ENCODE data around the gene ZFHX2.

ZFHX2 gene

DNA sequence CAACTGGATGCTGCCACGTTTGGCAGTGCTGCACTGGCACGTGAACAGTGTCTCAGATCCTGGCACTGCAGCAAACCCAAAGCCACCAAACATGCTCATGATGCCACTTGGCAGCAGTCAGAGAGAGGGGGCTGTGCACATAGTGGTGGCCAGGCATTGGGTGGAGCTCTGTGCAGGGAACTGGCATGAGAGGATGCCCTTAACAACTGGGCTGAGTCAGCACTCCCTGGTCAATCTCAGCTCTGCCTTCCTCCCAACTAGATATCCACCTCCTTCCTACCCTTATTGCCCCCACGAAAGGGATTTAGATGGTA, 37.0 kb downstream of the ZFHX2 start:
- no peak for DNase-seq

DNA sequence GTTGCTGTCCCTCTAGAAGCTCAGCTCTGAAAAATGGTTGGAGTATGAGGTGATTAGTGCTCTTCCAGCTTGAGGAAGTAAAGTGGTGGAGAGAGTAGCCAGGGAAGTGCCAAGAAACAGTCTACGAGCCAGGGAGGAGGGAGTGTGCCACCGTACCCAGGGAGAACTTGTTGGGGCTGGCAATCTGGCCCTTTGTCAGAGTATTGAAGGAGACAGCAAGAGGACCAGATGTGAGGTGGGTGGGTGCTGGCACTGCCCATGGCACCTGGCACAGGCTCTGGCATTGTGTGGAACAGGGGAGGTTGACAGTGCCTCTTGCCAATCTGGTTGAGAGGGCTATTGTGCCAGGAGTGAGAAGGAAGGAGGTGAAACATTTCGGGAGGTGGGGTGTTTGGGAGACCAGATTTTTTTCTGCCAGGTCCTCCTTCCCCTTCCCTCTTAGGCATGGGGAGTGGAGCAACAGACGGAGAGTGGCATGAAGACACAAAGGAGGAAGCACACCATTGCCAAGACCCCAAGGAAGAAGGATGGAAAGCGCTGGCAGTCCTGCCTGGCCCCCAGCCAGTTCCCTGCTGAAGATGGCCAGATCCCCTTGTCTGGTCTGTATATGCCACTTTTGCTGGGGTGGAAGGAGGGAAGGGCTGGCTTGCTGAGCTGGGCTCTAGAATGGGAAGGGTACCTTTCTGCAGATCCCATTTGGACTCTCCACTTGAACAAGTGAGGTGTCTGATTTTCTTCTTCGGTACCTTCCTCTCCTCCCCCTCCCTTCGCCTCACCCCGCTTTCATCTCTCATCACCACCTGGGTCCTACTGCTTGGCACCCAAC, 37.5 kb downstream of the ZFHX2 start:
- DNase-seq: no peak

DNA sequence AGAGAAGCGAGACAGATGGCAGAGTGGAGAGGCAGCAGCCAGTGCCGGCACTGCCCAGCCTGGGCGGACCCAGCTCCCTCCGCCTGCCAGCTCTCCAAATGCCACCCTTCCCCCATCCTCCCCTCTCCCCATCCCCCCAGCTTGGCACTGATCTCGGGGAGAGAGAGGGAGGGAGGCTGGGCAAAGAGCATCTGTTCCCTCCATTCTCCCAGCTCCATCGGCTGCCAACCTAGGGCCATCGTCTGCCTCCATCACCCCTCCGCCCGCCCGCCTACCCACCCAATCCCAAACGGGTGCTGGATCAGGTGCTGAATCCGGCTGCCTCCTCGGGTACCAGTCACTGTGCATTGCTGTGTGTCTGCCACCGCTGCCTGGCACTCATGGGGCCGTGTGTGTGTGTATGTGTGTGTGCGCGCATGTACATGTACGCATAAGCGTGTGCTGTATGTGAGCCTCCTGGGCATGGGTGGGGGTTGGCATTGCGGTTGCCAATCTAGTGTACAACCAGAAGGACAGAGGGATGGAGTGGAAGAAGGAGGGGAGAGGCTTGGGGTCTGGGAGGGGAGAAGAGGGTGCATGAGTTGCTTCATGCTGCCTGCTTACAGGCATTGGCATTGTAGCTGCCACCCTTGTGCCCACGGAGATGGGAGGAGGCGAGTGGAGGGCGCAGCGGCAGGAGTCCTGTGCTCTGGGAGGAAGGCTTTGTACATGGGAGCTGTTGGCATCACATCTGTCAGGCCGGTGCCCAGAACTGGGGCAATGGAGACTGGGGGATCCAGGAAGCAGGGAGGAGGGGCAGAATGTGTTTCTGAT, 38.4 kb downstream of the ZFHX2 start:
- DNase-seq: no peak

DNA sequence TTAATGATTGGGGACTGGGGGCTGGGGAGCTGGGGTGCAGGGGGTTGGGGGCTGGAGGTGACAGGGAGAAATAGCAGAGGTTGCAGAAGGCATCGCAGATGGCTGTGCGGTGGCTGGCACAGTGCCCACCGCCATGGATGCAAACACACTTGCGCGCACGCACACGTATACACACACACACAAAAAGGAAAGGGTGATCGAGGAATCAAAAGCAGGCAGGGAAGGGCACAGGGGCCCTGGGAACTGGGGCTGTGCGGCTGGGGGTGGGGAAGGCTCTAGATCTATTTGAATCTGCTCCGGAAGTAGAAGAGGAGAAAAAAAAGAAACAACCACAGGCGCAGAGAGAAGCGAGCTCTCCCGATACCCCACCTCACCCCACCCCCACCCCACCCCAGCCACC, 39.4 kb downstream of the ZFHX2 start:
- no peak for DNase-seq

DNA sequence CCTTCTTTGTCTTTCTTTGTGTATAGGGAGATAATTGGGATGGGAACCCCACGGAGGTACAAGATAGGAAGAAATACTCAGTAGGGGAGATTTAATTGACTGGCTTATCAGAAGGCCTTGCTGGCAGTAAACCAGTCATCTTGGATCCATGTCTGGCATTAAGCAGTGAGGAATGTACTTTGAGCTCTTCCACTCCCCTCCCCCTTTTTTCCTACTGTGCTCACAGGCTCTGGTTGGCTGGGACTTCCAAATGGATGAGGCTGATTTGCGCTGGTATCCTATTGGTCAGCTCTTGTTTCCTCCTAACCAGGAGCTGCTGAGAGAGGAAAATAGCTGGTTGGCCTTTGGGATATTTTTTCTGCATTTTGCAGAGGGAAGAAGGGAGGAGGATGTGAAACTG, 57.3 kb downstream of the ZFHX2 start:
- DNase-seq: no peak

DNA sequence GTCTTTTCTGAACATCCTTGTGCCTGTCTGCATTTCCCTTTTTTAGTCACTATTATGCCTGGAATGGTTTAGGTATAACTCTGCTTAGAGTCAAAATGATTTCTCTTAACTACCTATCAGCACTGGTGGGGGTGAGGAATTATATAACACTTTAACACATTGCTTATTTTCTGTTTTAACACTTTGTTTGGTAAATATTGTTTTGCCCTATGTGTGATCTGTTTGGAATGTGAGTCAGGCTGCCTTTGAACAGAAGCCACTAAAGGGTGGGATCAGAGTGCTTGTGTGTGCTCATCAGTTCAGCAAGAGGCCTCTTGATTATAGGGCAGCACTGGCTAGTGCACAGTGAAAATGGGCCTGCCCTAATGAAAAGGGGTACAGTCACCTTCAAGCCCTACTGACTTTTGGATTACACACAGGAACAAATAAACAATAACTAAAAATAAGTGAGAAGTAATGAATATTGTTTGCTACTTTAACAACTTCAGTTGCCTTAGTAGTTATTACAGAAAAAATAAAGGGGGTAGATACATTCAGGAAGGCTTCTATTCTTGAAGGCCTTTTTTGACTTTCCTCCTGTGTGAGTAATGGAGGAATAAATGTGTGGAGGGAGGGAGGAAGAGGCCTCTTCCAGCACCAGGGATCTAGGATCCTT, 58.8 kb downstream of the ZFHX2 start:
- DNase-seq: no peak

DNA sequence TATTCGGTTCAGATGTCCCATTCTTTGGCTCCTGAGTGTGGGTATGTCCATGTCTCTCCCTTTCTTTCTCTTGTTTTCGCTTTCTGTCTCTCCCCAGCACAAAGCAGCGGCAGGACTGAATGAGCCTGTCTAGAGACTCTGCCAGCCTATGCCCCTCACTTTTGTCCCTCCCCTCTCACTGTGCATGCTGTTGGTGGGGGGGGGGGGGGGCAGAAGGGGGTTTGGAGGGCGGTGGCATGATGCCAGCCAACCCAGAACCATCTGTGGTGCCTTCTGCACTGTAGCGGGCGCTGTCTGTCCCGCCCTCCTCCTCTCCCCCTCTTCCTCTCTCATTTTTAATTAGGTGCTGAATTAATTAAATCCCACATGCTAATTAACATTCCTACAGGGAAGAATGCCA, 64.3 kb downstream of the ZFHX2 start:
- DNase-seq: no peak

DNA sequence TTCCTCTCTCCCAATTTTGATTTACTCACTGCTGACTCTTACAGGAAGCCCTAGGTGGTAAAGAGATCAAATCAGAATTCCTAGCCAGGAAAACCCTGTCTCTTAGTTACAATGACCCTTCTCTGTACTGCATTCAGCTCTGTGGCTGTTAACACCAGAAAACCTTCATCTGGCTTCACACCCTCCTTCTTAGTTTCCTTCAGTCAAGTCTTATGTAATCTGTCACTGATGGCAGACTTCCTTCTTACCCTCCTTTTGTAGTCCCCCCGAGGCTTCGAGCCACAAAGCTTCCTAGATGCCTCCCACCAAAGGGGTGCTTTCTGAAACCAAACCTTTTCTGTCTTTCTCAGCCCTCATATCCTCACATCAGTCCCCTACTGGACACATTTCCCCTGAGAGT, 65.5 kb downstream of the ZFHX2 start:
- no peak for DNase-seq

DNA sequence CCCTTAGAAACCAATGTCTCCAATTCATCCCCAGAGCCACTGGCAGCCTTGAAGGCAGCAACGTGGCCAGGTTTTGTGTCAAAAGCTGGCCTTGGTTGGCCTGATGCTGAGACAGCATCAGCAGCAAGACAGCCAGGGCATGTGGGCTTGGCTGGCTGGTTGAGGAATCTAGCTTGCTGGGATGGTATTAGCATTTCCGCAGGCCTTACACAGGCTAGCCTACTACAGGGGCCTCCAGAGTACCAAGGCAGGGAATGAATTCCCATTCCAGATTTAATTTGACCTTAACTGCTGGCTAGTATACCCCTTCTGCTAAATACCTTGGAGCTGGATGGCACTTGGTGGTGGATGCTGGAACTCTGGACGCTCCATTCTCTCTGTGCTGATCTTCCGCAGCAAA, 66.2 kb downstream of the ZFHX2 start:
- DNase-seq: no peak

DNA sequence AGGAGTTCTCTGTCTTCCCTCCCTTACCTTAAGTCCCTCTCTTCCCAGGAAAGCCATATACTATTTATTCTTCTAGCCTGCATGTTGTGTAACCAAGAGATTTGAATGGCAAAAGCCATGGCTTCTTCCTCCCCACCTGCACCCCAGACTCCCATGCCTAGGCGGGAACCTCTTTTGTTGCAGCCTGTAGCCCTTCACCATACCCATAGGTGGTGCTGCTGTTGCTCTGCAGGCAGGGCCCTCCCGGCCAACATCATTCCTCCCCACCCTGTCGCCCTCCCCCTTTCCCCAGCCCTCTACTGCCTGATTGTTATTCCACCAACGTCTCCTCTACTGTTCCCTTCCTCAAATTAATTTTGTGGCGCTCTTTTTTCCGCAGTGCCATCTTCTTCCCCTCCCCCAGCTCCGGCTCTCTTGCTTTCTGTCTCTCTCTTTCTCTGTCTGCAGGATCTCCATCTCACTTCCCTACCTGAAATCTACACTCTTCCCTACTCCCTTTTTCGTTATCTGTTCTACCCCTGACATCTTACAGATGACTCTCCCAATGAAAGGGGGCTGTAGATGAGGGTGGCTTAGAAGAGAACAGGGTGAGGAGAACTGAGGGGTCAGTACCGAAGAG, 68.2 kb downstream of the ZFHX2 start:
- peak; percentile 40 for DNase-seq

DNA sequence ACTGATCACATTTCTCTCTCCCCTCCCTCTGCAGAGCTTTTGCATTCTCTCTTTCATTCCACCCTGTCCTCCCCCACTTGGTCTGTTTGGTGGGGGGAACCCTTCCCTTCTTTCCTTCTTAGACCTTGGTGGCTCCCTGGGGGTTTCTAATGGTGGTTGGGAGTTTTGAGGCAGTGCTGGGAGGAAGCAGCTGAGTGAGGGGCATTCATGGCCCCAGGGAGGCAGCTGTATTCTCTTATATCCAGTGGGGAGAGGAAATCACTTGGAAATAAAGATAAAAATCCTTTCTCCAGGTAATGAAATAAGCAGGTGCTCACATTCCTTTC, 68.8 kb downstream of the ZFHX2 start:
- no peak for DNase-seq

DNA sequence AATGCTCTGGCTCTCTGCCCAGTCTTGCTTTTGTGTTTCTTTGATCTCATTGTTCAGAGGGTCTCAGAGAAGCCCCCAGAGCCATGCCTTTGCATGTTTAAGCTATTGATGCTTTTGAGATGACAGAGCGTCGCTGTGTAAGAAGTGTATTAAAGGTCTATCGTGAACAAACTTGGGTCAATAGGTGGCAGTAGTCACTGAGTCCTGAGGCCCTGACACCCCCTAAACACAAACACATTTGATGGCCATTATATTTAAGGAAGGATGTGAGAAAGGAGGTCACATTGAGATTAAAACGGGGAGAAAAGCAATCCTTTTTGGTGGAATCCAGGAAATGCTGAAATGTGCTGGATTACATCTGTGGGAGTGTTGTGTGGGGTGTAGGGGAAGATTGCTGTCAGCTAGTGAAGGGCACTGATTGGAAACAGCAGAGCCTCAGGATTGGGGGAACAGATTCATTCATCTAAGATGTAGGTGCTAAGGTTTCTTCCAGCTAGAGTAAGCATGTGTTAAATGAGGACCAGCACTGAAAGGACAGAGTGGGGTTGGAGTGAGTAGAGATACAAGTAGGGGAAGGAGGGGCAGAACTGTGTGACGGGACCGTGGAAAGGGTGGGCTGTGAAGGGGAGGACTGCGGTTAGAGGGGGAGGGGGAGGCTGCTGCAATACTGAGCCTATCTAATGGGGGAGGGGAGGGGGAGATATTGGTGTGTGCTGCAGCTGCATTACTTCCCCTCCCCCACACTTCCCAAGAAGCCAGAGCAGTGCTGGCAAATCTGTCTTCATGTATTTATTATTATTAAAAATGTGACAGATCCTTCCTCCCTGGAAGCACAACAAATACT, 69.4 kb downstream of the ZFHX2 start:
- no peak for DNase-seq

DNA sequence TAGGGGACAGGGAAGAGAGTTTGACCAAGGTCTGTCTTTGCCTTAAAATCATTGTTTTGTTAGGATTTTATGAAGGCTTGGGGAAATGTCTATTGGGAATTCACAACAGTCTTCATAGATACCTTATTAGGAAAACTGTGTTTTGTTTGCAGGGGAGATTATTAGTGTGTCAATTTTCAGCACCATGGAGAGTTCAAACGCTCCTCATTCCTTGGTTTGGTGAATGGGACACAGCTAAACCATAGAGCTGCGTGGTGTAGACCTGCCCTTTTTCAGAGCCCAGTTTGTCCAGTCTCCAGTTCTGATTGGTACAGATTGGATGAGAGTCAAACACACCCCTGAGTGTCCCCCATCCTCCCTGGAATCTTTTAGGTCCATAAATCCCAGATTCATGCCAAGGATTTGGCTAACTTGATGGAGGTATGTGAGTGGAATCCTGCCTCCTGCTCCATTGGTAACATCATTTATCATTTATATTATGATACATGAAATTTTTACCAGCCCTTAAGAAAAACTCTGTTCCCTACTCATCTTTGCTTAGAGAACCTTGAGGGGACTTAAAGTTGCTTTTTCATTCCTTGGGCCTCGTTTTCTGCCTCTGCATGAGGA, 70.1 kb downstream of the ZFHX2 start:
- no peak for DNase-seq

DNA sequence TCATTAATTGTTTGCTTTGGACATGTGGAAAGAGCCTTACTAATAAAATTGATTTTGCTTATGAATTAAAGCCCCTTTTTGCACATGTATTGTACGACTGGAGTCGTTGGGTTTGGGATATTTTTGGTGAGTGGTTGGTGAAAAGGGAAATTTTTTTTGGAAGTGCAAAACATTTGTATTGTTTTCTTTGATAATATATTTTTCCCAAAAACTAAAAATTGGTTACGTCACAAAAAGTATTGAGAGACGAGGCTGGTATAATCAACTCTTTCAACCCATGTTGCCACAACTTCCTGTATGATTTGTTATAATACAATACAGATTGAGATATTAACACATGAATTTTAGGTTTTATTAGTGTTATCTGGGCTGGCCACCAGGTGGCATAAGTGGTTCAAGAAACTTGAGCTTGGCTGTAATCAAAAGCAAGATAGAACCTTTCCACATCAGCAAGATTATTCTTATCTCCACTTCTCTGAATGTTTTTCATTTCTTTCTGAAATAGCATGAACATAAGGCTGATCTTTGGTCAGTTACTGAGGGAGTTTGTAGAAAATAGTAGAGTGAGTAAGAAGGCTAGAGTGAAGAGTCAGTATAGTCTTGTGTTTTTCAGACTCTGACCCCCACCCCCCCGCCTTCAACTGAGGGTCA, 73.3 kb downstream of the ZFHX2 start:
- DNase-seq: peak; percentile 40

DNA sequence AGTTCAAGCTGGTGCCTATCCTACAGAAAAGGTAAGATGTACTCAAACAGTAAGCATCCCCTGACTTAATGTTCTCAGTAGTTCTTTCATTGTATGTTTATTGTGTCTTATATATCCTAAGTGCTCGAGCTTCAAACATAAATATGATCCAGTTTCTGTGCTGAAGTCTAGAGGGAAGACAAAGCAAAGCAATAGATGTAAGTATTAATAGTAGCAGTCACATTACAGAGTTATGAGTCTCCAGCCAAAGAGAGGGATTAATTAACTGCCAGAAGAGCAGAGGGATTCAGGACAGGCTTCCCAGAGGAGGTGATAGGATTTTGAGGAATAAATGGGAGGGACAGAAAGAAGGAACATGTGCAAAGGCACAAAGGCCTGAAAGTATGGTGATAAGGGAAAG, 80.6 kb downstream of the ZFHX2 start:
- no peak for DNase-seq
